ENCODE measurements around the gene NECTIN1. TPM values are rescaled to one million over a fixed set of nuclear protein-coding genes. Genes with fewer than 3 reads are reported as not detected.

NECTIN1 gene
- total and polyA plus RNA-seq, 2 of the 4 experiments (the other 2 are of a cell fraction), result 2.3 to 4.2 TPM

DNA sequence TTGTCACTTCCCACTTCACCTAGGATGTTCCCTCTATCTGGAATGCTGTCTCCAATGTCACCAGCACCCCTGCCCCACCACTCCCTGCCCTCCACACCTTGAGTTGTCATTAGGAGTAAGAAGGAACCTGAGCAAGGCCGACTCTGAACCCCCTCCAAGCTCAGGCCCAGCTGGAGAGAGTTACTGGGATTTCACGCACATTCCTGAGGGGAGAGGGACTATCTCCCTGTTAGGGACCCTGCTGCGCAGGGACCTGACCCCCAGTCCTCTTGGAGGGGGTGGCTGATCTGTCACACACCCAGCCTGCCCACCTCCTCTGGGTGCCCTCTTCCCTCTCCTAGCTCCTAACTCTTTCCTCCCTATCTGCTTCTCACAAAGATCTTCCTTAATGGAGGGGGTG is 81.7 kb downstream of the NECTIN1 start:
- H2AK5ac ChIP-seq (ENCODE audit: low read depth, low read length), result no peak overlapping the region
- no peak for ATAC-seq (ENCODE audit: low read depth)
- no peak overlapping the region for H4K8ac ChIP-seq (ENCODE audit: low read depth in 2 of 2, low read length in 2 of 2)
- no peak overlapping the region for H3K4ac ChIP-seq (ENCODE audit: low read depth, low read length)
- H3K23ac ChIP-seq (ENCODE audit: low read depth, low read length), result no peak overlapping the region
- H2BK5ac ChIP-seq (ENCODE audit: low read depth, low read length, poor library complexity, severe bottlenecking), result no peak overlapping the region
- no peak overlapping the region for H2AK9ac ChIP-seq (replicated peaks; ENCODE audit: low read depth, low read length, poor library complexity)
- no peak overlapping the region for H3K4me3 ChIP-seq (ENCODE audit: insufficient read depth, low read depth, low read length)
- ChIA-PET CTCF (no interaction called here), POLR2A (ENCODE audit: unreplicated experiment) (no interaction called here)
- H2AFZ ChIP-seq (replicated peaks; ENCODE audit: low read length, poor library complexity), result peak overlapping the region; percentile 21
- no peak overlapping the region for H3K4me2 ChIP-seq (ENCODE audit: low read depth, low read length)
- no peaks in the 10 kb centered on the region for H3K79me1 ChIP-seq (ENCODE audit: low read depth in 1 of 2, low read length in 2 of 2)
- no peak overlapping the region for H4K91ac ChIP-seq (ENCODE audit: insufficient read depth, low read depth, low read length)
- H3K9me1 ChIP-seq (ENCODE audit: insufficient read depth, low read length), result no peaks in the 10 kb centered on the region; the same call in 1 of the 2 replicates
- in situ Hi-C loops (cut with MboI; ENCODE audit: low sequenced_read_pairs) (no loop called here), dilution Hi-C loops (cut with HindIII; ENCODE audit: low sequenced_read_pairs, unreplicated experiment) (no loop called here), intact Hi-C loops (cut with micrococcal nuclease) (no loop called here)
- no peak for DNase-seq
- BruUV-seq (replicated peaks), result no TSS peak
- H3K18ac ChIP-seq (ENCODE audit: low read depth, low read length), result no peak overlapping the region
- no peaks in the 10 kb centered on the region for H4K20me1 ChIP-seq (ENCODE audit: insufficient read depth, low read length)
- no peak for TF ChIP-seq RAD21 (IDR thresholded peaks at IDR 0.05; ENCODE audit: low read length)
- TF ChIP-seq FOS (IDR thresholded peaks at IDR 0.05; ENCODE audit: low read depth, low read length), result no peak
- TF ChIP-seq SMC3 (IDR thresholded peaks at IDR 0.05; ENCODE audit: low read depth, low read length), result no peak
- H4K5ac ChIP-seq (ENCODE audit: low read depth, low read length), result no peak overlapping the region
- H3K56ac ChIP-seq (ENCODE audit: extremely low read depth, insufficient read depth, low read length), result no peak overlapping the region
- H2BK20ac ChIP-seq (ENCODE audit: low read depth, low read length), result no peak overlapping the region
- no peak overlapping the region for H3K9ac ChIP-seq (ENCODE audit: low read depth, low read length)
- no peak overlapping the region for H2BK120ac ChIP-seq (ENCODE audit: low read depth, low read length)
- no peak overlapping the region for H2BK15ac ChIP-seq (ENCODE audit: low read depth, low read length)
- no peak overlapping the region for H3K14ac ChIP-seq (replicated peaks; ENCODE audit: low read depth, low read length)
- no CpG with 5 or more reads among the region's 3 CpGs for WGBS, 2 experiments (ENCODE audit: extremely low coverage in 2 of 2, insufficient read length in 1 of 2)
- no peaks in the 10 kb centered on the region for H3K4me1 ChIP-seq (ENCODE audit: control insufficient read depth, insufficient read depth, low read length)
- H3K27ac ChIP-seq (ENCODE audit: insufficient read depth, low read length), result no peak overlapping the region
- no peaks in the 10 kb centered on the region for H3K36me3 ChIP-seq (ENCODE audit: control insufficient read depth, insufficient read depth, low read length)
- H3K9me3 ChIP-seq (ENCODE audit: control insufficient read depth, insufficient read depth, low read length), result no peaks in the 10 kb centered on the region
- peaks cover 24% of the 10 kb centered on the region; the same call in 1 of the 2 replicates for H3K27me3 ChIP-seq (ENCODE audit: control insufficient read depth, insufficient read depth, low read length)

Data from IMR-90 (cell line).